H1 (cell line): ENCODE data around the gene CST5.
A peak's percentile ranks its signal among the peaks of the same experiment; 100 is the strongest.

ENCODE experiments used
- CREB1 ChIP-seq: IDR thresholded peaks from 2 replicates; pipeline ENCODE4 v1.6.1; 2012; ENCODE audit warnings: inconsistent platforms
- EP300 ChIP-seq, 2 experiments: IDR thresholded peaks; 1 replicate in 1 of 2; 2 replicates in 1 of 2; pipeline ENCODE4 v1.6.1; 2011 to 2012; ENCODE audit warnings: low read depth in 2 of 2, low read length in 2 of 2, mild to moderate bottlenecking in 2 of 2, borderline replicate concordance in 1 of 2, inconsistent platforms in 1 of 2, moderate library complexity in 1 of 2
- EZH2 ChIP-seq: fragments of 200-600 bp; sonication (generic); IDR thresholded peaks from 2 replicates; pipeline ENCODE4 v1.7.1; 2012; ENCODE audit warnings: low read depth, mild to moderate bottlenecking, moderate library complexity, low read length, inconsistent platforms; ENCODE audit not compliant: severe bottlenecking
- PHF8 ChIP-seq: fragments of 200-600 bp; sonication (generic); conservative IDR thresholded peaks from 2 replicates; pipeline ENCODE4 v1.7.1; 2012; ENCODE audit warnings: low read depth, mild to moderate bottlenecking, inconsistent platforms, low read length, moderate library complexity
- POLR2AphosphoS5 ChIP-seq: IDR thresholded peaks from 2 replicates; pipeline ENCODE4 v1.6.1; 2011; ENCODE audit warnings: low read depth, low read length
- RBBP5 ChIP-seq: IDR thresholded peaks from 2 replicates; pipeline ENCODE4 v1.7.1; 2012; ENCODE audit warnings: low read depth, mild to moderate bottlenecking, inconsistent platforms, low read length, moderate library complexity, borderline replicate concordance
- SIRT6 ChIP-seq: IDR thresholded peaks from one replicate; pipeline ENCODE4 v1.7.1; 2012; ENCODE audit warnings: low read length, inconsistent platforms
- SRF ChIP-seq: IDR thresholded peaks from 2 replicates; pipeline ENCODE4 v1.6.1; 2011; ENCODE audit warnings: mild to moderate bottlenecking, low read depth, low read length, moderate library complexity
- TAF1 ChIP-seq: IDR thresholded peaks from 2 replicates; pipeline ENCODE4 v1.6.1; 2011; ENCODE audit warnings: mild to moderate bottlenecking, low read depth, low read length
- TCF12 ChIP-seq: IDR thresholded peaks from 2 replicates; pipeline ENCODE4 v1.6.1; 2011; ENCODE audit warnings: low read depth, mild to moderate bottlenecking, low read length
- TF ChIP-seq, protein P1 (sequence below), 3 experiments: IDR thresholded peaks; 1 replicate in 2 of 3; 2 replicates in 1 of 3; pipeline versions ENCODE4 v1.5.1 to v1.6.1; 2011; ENCODE audit warnings: low read length in 3 of 3, mild to moderate bottlenecking in 3 of 3, inconsistent platforms in 2 of 3, low read depth in 1 of 3, moderate library complexity in 1 of 3; ENCODE audit not compliant: insufficient read depth in 1 of 3; ENCODE audit errors: control extremely low read depth in 1 of 3
- TF ChIP-seq, protein P2 (sequence below): IDR thresholded peaks from 2 replicates; pipeline ENCODE4 v1.6.1; 2012; ENCODE audit warnings: inconsistent platforms

GRCh38 chr20:23889775-23890187 is 10.2 kb upstream of the CST5 start:
- TF ChIP-seq TAF1 (no peak), SIRT6 (no peak), CREB1 (no peak), POLR2AphosphoS5 (no peak), RBBP5 (no peak), TCF12 (no peak), EZH2 (no peak), EP300 (IDR thresholded peaks at IDR 0.05; ENCODE audit: borderline replicate concordance in 1 of 2, low read depth in 2 of 2, low read length in 2 of 2) (no peak), SRF (no peak), PHF8 (no peak)
- TF ChIP-seq, protein P1, sequence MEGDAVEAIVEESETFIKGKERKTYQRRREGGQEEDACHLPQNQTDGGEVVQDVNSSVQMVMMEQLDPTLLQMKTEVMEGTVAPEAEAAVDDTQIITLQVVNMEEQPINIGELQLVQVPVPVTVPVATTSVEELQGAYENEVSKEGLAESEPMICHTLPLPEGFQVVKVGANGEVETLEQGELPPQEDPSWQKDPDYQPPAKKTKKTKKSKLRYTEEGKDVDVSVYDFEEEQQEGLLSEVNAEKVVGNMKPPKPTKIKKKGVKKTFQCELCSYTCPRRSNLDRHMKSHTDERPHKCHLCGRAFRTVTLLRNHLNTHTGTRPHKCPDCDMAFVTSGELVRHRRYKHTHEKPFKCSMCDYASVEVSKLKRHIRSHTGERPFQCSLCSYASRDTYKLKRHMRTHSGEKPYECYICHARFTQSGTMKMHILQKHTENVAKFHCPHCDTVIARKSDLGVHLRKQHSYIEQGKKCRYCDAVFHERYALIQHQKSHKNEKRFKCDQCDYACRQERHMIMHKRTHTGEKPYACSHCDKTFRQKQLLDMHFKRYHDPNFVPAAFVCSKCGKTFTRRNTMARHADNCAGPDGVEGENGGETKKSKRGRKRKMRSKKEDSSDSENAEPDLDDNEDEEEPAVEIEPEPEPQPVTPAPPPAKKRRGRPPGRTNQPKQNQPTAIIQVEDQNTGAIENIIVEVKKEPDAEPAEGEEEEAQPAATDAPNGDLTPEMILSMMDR (IDR thresholded peaks at IDR 0.05; ENCODE audit: control extremely low read depth in 1 of 3, insufficient read depth in 1 of 3, low read depth in 1 of 3, low read length in 3 of 3), result peak; percentile 84 to 91 (median 87)
- TF ChIP-seq, protein P2, sequence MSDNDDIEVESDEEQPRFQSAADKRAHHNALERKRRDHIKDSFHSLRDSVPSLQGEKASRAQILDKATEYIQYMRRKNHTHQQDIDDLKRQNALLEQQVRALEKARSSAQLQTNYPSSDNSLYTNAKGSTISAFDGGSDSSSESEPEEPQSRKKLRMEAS, result no peak
